HG02885 (cell line): ENCODE results near the gene MESD.
A peak's percentile ranks its signal among the peaks of the same experiment; 100 is the strongest.

Source experiments
- ATAC-seq: cut with Tn5 transposase; IDR thresholded peaks from one replicate; pipeline ENCODE4 v1.9.1; 2021; ENCODE audit warnings: mild to moderate bottlenecking; ENCODE audit not compliant: unreplicated experiment, poor library complexity

MESD gene

GRCh38 chr15:81015621-81016488, 26.2 kb upstream of the MESD start:
- ATAC-seq: no peak

GRCh38 chr15:81014446-81015093, 25.0 kb upstream of the MESD start:
- no peak for ATAC-seq

- no peak for ATAC-seq
These were observed 23.8 kb upstream of the MESD start for GRCh38 chr15:81013396-81013929.

- ATAC-seq: no peak
These were observed 23.0 kb upstream of the MESD start for GRCh38 chr15:81012588-81012987.

- ATAC-seq: no peak
These were observed 22.0 kb upstream of the MESD start for GRCh38 chr15:81011593-81011992.

- ATAC-seq: no peak
These were observed 20.5 kb upstream of the MESD start for GRCh38 chr15:81010086-81010485.

- no peak for ATAC-seq
These were observed 18.7 kb upstream of the MESD start for GRCh38 chr15:81008312-81008711.

- no peak for ATAC-seq
These were observed 17.9 kb upstream of the MESD start for GRCh38 chr15:81007428-81008064.

GRCh38 chr15:81006124-81006523, 16.5 kb upstream of the MESD start:
- no peak for ATAC-seq

- no peak for ATAC-seq
These were observed 13.4 kb upstream of the MESD start for GRCh38 chr15:81003097-81003350.

- no peak for ATAC-seq
These were observed 12.9 kb upstream of the MESD start for GRCh38 chr15:81002331-81003096.

- no peak for ATAC-seq
These were observed 12.4 kb upstream of the MESD start for GRCh38 chr15:81002009-81002330.

GRCh38 chr15:81001152-81002008, 11.8 kb upstream of the MESD start:
- ATAC-seq: peak; percentile 34

GRCh38 chr15:81000624-81001151, 11.1 kb upstream of the MESD start, which contains the start of gene TLNRD1:
TSS of gene TLNRD1 (plus strand) at chr15:81000923. CDS start at chr15:81002272, 1,349 bp downstream.
- ATAC-seq: peak; percentile 67

GRCh38 chr15:81000144-81000623, 10.6 kb upstream of the MESD start:
- no peak for ATAC-seq

- ATAC-seq: no peak
These were observed 10.0 kb upstream of the MESD start for GRCh38 chr15:80999623-81000036.

- no peak for ATAC-seq
These were observed 8.6 kb upstream of the MESD start for GRCh38 chr15:80998251-80998650.

- no peak for ATAC-seq
These were observed 8.1 kb upstream of the MESD start for GRCh38 chr15:80997692-80998091.

- no peak for ATAC-seq
These were observed 6.6 kb upstream of the MESD start for GRCh38 chr15:80996247-80996646.
